ENCODE measurements around the gene ZNRF1. TPM values are rescaled to one million over a fixed set of nuclear protein-coding genes. Genes with fewer than 3 reads are reported as not detected.

ZNRF1 gene
- total RNA-seq, 4 donors from 2014 or later = 13.0 to 16.7 (median 15.8) TPM

DNA sequence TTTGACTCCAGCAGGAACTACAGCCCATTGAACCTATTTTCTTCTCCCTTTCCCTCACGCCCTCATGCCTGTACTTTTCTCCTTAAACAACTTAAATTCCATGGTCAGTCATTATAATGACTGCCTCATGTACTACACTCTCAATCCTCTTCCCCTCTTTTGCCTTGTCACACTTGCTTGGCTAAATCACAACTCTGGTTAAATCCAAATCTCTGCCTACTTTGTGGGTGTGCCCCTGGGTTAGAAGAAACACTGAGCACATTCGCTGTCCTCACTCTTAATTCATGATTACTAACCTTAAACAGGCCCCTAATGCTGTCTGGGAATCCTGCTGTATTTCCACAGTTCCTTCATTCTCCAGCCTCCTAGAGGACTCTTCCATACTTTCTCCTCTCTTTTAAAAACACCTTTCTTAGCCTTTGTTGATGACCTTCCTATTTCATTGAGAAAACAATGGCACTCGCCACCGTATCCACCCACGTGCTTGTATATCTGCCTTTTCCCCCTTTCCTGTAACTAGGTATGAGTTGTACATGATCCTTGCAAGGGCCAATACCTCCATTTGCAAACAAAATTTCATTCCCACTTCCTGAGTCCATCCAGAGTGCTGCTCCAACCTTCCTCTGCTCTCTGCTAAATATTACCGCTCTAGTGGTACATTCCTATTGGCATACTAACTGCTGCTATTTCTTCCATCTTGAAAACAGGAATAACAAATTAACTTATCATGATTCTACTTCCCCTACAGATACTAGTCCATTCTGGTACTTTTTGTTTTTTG, 28.9 kb downstream of the ZNRF1 start:
- Histone ChIP-seq H3K4me1 (peaks cover 14% of the 10 kb centered on the region), H3K27ac (peak overlapping the region; percentile 0), H3K9me3 (no peaks in the 10 kb centered on the region), H3K36me3 (no peaks in the 10 kb centered on the region), H3K27me3 (no peaks in the 10 kb centered on the region), H3K4me3 (no peak overlapping the region)
- TF ChIP-seq EP300 (IDR thresholded peaks at IDR 0.05) (no peak), POLR2AphosphoS5 (IDR thresholded peaks at IDR 0.05) (no peak), POLR2A (IDR thresholded peaks at IDR 0.05) (no peak)
- no peak for DNase-seq (ENCODE audit: low spot score in 2 of 2)
- WGBS = 88% methylated on average over 6 of the region's 6 CpGs

DNA sequence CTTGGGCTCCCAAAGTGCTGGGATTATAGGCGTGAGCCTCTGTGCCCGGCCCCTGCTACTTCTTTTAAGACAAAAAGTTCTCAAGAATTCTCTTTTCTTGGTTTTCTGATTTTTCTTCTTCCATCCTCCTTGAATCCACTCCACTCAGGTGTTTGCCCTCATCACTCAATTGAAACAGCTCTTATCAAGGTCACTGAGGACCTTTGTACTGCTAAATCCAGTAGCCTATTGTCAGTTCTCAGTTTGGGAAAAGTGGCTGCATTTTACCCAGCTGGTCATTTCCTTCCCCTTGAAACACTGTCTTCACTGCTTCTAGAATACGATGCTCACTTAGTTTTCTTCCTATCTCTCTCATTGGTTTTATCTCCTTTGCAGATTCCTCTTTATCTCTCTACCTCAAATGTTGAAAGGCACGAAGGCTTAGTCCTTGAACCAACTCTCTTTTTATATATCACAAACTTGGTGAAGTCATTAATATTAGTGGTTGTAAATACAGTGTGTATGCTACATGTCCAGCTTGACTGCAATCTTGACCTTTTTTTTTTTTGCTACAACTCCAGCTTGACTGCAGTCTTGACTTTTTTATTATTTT, 29.8 kb downstream of the ZNRF1 start:
- Histone ChIP-seq H3K4me3 (no peak overlapping the region), H3K4me1 (peaks cover 14% of the 10 kb centered on the region)
- WGBS = 90% methylated on average over 4 of the region's 4 CpGs

GRCh38 chr16:75029854-75030253, 31.0 kb downstream of the ZNRF1 start:
- Histone ChIP-seq H3K27ac (no peak overlapping the region), H3K36me3 (no peaks in the 10 kb centered on the region), H3K9me3 (no peaks in the 10 kb centered on the region), H3K4me3 (no peak overlapping the region), H3K27me3 (no peaks in the 10 kb centered on the region), H3K4me1 (peaks cover 14% of the 10 kb centered on the region)
- no peak for DNase-seq (ENCODE audit: low spot score in 2 of 2)
- TF ChIP-seq EP300 (IDR thresholded peaks at IDR 0.05) (no peak), POLR2AphosphoS5 (IDR thresholded peaks at IDR 0.05) (no peak), POLR2A (IDR thresholded peaks at IDR 0.05) (no peak)
- TF ChIP-seq, protein P1, sequence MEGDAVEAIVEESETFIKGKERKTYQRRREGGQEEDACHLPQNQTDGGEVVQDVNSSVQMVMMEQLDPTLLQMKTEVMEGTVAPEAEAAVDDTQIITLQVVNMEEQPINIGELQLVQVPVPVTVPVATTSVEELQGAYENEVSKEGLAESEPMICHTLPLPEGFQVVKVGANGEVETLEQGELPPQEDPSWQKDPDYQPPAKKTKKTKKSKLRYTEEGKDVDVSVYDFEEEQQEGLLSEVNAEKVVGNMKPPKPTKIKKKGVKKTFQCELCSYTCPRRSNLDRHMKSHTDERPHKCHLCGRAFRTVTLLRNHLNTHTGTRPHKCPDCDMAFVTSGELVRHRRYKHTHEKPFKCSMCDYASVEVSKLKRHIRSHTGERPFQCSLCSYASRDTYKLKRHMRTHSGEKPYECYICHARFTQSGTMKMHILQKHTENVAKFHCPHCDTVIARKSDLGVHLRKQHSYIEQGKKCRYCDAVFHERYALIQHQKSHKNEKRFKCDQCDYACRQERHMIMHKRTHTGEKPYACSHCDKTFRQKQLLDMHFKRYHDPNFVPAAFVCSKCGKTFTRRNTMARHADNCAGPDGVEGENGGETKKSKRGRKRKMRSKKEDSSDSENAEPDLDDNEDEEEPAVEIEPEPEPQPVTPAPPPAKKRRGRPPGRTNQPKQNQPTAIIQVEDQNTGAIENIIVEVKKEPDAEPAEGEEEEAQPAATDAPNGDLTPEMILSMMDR (IDR thresholded peaks at IDR 0.05) = no peak

More for the DNA sequence above, 29.8 kb downstream of the ZNRF1 start:
- Histone ChIP-seq H3K27me3 (no peaks in the 10 kb centered on the region), H3K27ac (no peak overlapping the region), H3K9me3 (no peaks in the 10 kb centered on the region), H3K36me3 (no peaks in the 10 kb centered on the region)
- DNase-seq (ENCODE audit: low spot score in 2 of 2) = no peak
- TF ChIP-seq, protein P1 (IDR thresholded peaks at IDR 0.05) = no peak
- no peak for TF ChIP-seq POLR2A (IDR thresholded peaks at IDR 0.05)
- TF ChIP-seq EP300 (IDR thresholded peaks at IDR 0.05) = no peak
- TF ChIP-seq POLR2AphosphoS5 (IDR thresholded peaks at IDR 0.05) = no peak

- no peak for DNase-seq (ENCODE audit: low spot score in 2 of 2)
- Histone ChIP-seq H3K36me3 (no peaks in the 10 kb centered on the region), H3K4me3 (no peak overlapping the region)
These were observed 33.8 kb downstream of the ZNRF1 start for GRCh38 chr16:75032655-75033054.

DNA sequence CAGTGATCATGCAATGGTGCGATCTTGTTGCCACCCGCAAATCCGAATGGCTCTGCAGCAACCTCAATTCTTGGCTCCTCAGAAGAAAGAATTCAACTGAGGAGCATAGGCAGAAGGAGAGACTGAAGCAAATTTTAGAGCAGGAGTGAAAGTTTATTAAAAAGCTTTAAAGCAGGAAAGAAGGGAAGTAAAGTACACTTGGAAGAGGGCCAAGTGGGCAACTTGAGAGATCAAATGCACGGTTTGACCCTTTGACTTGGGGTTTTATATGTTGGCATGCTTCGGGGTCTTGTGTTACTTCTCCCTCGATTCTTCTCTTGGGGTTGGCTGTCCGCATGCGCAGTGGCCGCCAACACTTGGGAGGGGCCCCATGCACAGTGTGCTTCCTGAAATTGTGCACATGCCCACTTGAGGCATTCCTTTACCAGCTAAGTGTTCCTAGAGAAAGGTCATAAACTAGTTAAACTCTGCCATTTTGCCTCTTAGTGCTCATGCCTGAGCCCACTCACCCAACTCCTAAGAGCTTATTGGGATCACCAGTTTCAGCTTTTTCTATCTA, 36.7 kb downstream of the ZNRF1 start:
- no peaks in the 10 kb centered on the region for H3K4me1 ChIP-seq
- no peaks in the 10 kb centered on the region for H3K9me3 ChIP-seq
- no peak overlapping the region for H3K4me3 ChIP-seq
- H3K36me3 ChIP-seq = no peaks in the 10 kb centered on the region
- TF ChIP-seq EP300 (IDR thresholded peaks at IDR 0.05) = no peak
- TF ChIP-seq POLR2A (IDR thresholded peaks at IDR 0.05) = no peak
- TF ChIP-seq, protein P1 (IDR thresholded peaks at IDR 0.05) = no peak
- TF ChIP-seq POLR2AphosphoS5 (IDR thresholded peaks at IDR 0.05) = no peak
- DNase-seq (ENCODE audit: low spot score in 2 of 2) = no peak
- WGBS = 94% methylated on average over 9 of the region's 9 CpGs
- H3K27me3 ChIP-seq = no peaks in the 10 kb centered on the region
- H3K27ac ChIP-seq = no peak overlapping the region

More at GRCh38 chr16:75032655-75033054, 33.8 kb downstream of the ZNRF1 start:
- no peak overlapping the region for H3K27ac ChIP-seq
- TF ChIP-seq EP300 (IDR thresholded peaks at IDR 0.05) = no peak
- no peak for TF ChIP-seq POLR2AphosphoS5 (IDR thresholded peaks at IDR 0.05)
- TF ChIP-seq POLR2A (IDR thresholded peaks at IDR 0.05) = no peak
- TF ChIP-seq, protein P1 (IDR thresholded peaks at IDR 0.05) = no peak
- H3K27me3 ChIP-seq = no peaks in the 10 kb centered on the region
- H3K9me3 ChIP-seq = no peaks in the 10 kb centered on the region
- H3K4me1 ChIP-seq = no peaks in the 10 kb centered on the region

Data from suprapubic skin (tissue), 4 donors.